C1 segment of cervical spinal cord (tissue), 14 donors: ENCODE data around the gene GRIPAP1.
"Not testable (repeated sequence)": the region's sequence is repeated elsewhere in the genome, so short reads cannot be mapped to it uniquely, and the experiment has no call there.

Source experiments
- DNase-seq, 14 donors: peaks; one replicate each; lab custom pipeline; 2025; lab: John Stamatoyannopoulos, UW

The GRIPAP1 gene

DNA sequence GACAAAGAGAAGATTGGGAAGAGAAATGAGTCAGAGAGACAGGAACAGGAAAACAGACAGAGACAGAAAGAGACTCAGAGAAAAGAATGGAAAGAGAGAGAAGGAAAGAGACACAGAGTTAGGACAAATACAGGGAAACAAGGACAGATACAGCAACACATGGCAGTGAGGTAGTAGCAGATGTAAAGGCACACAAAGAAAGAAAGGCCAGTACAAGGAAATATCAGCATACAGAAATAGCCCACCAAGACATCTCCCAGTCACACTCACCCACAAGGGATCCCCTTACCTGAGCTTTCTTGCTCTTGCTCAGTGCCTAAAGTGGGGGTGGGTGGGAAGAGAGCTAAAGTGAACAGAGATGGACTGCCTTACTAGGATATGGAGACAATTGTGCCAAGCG lies 4.2 kb downstream of the GRIPAP1 start:
- no peak for DNase-seq

- DNase-seq, result no peak
Measured at GRCh38 chrX:48997455-48997854, 4.6 kb downstream of the GRIPAP1 start.

- no peak for DNase-seq
Measured at GRCh38 chrX:48996969-48997368, 5.1 kb downstream of the GRIPAP1 start.

- DNase-seq, result no peak
Measured at GRCh38 chrX:48992341-48992740, 9.7 kb downstream of the GRIPAP1 start.

DNA sequence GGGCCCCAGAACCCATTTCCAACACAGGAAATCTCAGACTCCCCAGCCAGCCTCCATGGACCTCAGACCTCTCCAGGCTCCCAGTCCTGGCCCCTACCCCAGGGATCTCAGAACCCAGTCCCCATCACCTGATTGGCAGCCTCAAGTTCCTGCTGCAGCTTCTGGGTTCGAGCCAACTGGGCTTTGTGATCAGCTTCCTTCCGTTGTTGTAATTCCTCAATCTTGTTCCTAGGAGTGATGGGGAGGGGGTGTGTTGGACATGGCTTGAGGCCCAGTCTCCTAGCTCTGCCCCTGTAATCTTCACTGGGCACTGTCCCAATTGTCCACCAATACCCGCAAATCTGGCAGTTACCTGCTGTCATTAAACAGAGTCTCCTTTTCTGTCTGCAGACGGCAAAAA lies 12.6 kb downstream of the GRIPAP1 start:
- no peak for DNase-seq

DNA sequence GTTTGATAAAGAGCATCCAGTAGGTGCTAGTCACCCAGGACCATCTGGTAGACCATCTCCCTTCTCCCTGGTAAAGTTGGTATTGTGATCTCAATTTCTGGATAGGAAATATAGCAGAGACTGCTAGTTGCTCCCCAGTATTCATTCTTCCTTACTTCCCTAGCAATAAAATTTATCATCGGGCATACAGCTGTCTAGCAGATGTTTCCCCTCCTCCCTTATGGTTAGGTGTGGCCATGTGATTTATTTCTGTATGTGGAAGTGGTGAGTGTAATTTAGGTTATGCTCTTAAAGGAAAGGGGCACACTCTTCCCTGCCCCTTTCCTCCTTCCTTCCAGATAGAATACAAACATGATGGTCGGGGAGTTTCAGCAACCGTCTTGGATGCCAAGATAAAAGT lies 18.2 kb downstream of the GRIPAP1 start:
- DNase-seq, result no peak

DNA sequence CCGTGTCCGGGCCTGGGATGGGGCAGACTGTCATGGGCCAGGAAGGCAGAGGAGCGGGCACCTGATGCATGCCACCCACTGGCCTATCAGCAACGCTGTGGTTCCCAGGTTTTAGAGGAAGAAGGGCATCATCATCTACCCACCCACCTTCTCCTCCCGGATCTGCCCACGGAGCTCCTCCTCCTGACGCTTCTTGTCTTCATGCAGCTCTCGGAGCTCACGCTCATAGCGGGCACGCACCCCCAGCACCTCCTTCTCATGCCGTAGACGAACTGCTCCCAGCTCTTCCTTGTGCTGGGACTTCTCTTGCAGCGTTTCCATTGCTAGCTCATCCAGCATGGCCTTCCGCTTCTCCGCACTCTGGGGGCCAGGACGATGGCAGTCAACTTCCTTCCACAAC lies 19.0 kb downstream of the GRIPAP1 start:
- no peak for DNase-seq

GRCh38 chrX:48981178-48981577 lies 20.9 kb downstream of the GRIPAP1 start:
- no peak for DNase-seq

- DNase-seq, result not testable (repeated sequence)
Measured at GRCh38 chrX:48980341-48980740, 21.7 kb downstream of the GRIPAP1 start.

GRCh38 chrX:48978226-48978625 lies 23.8 kb downstream of the GRIPAP1 start:
- DNase-seq, result no peak

- DNase-seq, result no peak
Measured at GRCh38 chrX:48976086-48976485, 26.0 kb downstream of the GRIPAP1 start.

DNA sequence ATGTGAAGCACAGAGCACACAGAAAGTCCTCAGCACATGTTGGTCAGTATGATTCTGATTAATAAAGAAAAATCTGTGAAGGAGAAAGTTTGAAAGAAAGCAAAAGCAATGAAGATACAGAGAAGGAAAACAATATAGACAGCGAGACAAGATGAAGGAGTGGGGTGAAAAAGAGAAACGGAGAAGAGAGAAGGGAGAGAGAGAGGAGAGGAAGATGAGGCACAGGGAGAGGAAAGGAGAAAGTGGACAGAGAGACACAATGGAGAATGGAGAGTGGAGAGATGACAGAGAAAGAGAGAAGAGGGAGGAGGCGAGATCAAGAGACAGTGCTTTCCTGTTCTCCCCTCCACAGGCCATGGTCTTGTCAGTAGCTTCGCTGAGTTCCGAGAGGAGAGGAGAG lies 26.5 kb downstream of the GRIPAP1 start:
- no peak for DNase-seq

DNA sequence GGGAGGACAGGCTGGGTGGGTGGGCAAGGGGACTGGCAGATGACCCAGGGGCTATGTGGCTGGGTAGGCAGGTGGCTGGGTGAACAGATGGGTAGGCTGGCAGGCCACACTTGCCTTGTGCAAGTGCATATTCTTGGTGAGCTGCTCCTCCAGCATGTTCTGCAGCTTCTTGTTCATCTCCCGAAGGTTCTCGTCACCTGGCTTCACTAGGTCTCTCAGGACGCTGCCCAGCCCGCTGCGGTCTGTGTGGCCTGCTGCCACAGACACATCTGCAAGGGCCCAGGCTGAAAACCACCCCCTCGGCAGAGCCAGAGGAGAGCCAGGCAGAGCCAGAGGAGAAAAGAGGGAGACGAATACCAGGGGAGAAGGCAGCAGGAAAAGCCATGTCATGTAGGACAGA lies 27.0 kb downstream of the GRIPAP1 start:
- DNase-seq, result no peak

DNA sequence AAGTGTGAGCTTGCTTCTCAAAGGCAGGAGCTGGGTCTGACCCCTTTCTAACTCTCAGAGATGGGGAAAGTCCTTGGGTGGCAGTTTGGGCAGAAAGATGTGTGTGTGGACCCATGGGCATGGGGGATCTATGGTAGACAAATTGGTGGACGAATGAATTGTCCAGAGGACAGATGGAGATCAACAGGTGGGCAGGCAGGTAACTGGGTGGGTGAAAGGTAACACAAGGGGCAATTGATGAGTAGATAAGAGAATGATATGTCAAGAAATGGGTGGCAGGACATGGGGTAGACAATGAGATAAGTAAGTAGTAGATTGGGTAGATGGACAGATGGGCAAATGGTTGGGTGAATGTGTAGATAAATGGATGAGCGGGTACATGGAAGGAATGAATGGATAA lies 27.5 kb downstream of the GRIPAP1 start:
- DNase-seq, result no peak

- no peak for DNase-seq
Measured at GRCh38 chrX:48974033-48974432, 28.0 kb downstream of the GRIPAP1 start.

- DNase-seq, result peak in 4 of 14 donors; percentile 6 to 14 (median 10)
Measured at GRCh38 chrX:48972220-48973164, 29.6 kb downstream of the GRIPAP1 start.

DNA sequence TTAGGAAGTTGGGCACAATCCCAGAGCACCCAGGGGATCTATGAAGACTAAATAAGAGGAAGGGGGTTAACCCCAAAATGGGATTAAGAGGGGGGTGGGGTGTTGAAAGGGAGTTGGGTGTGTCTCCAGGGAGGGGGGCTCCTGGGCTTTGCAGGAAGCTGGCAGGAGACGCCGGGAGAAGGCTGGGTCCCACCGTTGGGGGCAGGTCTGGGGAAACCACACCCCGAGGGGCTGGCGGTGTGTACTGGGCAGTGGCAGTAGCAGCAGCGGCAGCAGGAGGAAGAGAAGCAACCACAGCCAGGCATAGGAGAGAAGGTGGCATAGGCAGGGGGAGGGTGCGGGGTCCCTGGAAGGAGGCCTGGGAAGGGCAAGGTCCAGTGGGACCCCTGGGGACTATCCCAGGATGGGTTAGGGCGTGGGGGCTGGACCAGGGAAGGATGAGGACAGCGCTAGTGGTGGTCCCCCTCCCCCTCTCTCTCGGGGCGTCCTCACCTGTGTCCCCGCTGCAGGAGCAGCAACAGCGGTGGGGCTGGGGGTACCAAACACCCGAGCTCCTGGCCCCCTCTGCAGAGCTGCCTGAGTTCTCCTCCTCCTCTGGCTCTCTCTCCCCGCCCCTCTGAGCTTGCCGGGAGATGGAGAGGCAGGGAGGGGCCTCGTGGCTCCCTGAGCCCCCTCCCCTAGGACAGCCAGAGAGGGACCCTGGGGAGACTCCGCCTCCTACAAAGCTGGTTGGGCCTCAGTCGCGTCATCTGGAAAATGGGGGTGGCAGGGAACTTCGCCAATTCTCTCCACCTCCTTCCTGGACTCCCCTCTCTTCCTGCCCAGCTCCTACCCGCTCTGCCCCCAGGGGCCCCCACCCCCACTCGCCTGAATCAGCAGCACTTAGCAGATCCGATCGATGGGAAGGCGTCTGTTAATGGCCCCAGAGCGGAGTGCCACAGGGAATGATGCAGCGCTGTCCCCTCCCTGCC lies 30.5 kb downstream of the GRIPAP1 start, which contains the start of gene KCND1:
TSS of gene KCND1 (minus strand) at position 596 of the 971 bp plus-strand sequence. CDS start 1,573 bp downstream, outside the sequence.
- DNase-seq, result peak in 5 of 14 donors; percentile 2 to 58 (median 9)

DNA sequence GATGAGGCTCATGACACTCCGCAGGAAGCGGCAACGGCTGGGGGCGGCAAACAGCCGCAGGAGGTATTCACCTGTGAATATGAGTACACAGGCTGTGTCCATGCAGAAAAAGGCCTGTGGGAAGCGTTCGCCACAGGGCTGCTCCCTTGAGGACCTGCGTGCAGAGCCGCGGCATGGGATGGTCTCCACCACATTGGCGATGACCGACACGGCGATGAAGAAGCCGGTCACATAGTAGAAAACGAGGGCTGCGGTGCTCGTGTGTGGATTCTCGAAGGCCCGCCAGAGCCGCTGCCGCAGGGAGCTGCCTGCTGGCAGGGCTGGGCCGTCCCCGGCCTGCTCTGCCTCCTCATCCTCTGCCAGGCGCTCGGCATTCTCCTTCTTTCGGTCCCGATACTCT lies 32.6 kb downstream of the GRIPAP1 start:
- DNase-seq, result no peak

DNA sequence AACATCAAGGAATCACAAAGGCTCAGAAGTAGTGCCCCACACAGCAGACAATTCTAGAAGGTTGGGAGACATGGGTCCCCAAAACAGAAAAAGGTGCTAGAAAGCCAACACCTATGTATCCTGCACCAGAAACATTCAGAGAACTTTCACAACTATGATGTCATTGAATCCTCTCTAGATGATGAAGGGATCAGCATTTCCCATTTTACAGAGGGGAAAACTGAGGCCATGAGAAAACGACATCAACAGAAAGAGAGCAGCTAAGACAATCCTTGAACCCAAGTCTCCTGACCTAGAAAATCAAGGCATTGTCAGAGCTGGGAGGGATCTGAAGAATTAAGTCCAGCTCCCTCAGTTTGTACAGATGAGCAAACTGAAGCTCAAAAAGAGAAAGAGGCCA lies 33.7 kb downstream of the GRIPAP1 start:
- no peak for DNase-seq

DNA sequence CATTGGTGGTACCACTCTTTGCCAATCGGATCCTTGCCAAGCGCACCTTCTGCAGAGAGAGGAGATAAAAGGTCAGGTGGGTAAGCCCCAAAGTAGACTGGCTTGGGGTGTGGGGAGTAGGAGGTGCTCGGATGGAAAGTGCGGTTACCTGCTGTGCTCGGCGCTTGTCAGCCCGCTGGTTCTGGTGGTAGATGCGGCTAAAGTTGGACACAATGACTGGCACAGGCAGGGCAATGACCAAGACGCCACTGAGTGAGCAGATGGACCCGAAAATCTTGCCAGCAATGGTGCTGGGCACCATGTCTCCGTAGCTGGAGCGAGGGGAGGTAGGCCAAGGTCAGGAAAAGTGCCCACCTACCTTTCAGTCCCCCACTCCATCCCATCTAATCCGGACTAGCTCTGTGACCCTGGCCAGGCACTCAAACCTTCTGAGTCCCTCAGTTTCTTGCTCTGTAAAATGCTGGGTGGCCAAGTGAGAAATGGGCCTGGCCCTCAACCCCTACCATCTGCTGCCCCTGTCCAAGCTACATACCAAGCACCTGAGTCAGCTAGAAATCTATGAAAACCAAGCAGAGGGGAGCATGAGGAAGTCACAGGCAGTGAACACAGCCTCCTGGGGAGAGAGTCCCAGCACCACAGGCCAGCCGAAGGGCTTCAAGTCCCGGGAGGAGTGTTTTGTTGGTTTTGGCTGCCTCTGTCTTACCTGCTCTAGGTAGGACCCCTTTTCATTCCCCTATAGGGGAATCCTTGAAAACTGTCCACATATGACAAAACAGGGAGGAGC lies 35.1 kb downstream of the GRIPAP1 start:
- peak in 1 of 14 donors; percentile 73 for DNase-seq

DNA sequence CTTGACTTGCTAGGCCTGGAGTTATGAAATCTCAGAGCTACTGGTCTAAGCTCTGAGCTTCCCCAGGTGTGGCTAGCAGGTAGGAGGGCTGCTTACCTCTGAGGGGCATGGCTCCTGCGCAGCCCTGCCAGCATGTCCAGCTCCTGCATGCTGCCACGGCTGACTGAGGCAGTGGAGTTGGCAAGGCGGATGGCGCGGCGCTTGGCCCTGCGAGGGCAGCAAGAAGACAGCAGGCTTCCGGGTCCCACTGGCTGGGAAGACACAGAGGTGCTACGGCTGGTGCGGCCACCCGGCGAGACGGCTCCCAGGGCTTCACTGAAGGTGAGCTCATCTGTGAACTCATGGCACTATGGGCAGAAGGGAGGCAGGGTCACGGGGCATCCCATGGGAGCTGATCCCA lies 36.1 kb downstream of the GRIPAP1 start:
- no peak for DNase-seq
